Fibroblast of skin of right quadriceps (primary cell): ENCODE measurements around the gene BAIAP3.

Source experiments
- DNase-seq: peaks from one replicate; pipeline ENCODE4 v3.0.0-alpha.2; 2013

The BAIAP3 gene

DNA sequence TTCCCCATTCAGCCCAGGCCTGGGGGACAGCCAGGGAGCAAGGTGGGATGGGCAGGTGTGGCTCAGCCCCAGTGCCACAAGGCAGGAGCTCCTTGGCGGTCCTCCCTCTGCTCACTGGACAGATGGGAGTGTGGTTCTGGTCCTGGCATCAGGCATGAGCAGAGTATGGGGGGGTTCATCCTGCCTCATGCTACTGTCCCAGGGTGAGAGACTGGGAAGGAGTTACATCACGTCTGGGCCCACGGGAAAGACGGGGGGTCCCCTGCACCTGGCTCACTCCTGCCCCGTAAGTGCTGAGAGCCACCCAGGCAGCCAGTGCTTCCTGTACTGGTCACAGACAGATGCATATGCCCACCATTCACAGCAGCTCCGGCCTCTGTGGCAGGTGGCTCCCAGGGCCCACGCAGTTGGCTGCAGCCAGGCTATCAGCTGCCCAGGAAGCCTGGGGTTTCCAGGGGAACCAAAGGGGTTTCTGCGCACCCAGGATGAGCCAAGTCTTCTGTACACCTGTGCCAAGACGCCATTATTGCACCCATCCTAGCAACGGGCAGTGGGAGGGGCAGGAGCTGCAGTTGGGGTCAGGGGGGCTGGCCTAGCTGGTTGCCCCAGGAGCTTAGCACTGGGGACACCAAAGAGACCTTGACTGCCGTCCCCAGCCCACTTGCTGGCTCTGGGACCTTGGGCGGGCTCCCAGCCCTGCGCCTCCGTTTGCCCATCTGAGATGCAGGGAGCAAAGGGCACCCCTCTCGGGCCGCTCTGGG is 1.9 kb downstream of the BAIAP3 start:
- DNase-seq, result no peak

DNA sequence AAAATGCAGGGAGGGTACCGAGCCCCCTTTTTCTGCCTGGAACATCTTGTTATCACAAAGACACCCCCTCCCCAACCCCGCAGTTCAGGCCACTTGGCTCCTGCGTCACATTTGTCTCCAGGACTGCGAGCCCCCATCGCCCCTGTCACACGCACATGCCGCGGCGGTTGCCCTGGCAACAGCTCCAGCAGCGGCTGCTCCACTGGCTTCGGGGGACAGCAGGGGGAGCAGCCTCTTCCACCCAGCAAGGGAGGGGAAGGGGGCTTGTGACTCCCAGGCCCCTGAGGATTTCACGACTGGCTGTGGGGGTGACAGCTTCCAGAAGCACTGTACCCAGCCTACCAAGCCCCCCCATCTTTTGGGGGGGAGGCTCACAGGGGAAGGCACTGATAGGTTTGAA is 2.6 kb downstream of the BAIAP3 start:
- DNase-seq, result no peak

DNA sequence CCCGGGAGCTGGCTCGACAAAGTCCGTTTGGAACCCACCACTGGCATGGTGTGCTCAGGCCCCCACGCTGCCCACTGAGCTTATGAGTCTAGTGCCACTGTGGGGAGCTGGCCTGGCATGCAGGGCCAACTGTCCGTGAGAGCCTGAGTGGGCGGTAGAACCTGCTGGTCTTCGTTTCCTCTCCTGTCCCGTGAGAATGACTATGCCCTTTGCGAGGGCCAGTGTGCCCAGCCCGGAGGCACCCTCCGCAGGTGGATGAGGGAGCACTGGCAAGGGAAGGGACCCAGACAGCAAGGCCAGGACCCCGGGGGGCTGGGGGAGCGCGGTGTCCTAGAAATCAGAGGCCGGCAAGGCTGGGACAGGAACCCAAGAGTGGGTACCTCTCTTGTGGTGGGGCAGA is 3.2 kb downstream of the BAIAP3 start:
- DNase-seq, result no peak

DNA sequence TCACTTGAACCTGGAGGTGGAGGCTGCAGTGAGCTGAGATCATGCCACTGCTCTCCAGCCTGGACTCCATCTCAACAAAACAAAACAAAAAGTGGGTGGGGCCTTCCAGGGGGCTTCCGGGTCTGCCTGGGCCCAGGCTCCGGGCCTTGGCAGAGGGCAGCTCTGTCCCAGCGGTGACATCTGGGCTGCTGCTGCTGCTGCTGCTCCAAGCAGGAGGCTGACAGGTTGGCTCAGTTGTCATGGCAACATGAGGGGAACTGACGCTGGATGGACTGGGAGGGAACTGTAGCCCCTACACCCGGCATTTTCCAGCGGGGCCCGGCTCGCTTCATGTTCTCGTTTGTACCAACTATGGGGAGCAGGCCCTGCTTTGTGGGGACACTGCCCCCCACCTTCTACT is 4.0 kb downstream of the BAIAP3 start:
- DNase-seq, result no peak

DNA sequence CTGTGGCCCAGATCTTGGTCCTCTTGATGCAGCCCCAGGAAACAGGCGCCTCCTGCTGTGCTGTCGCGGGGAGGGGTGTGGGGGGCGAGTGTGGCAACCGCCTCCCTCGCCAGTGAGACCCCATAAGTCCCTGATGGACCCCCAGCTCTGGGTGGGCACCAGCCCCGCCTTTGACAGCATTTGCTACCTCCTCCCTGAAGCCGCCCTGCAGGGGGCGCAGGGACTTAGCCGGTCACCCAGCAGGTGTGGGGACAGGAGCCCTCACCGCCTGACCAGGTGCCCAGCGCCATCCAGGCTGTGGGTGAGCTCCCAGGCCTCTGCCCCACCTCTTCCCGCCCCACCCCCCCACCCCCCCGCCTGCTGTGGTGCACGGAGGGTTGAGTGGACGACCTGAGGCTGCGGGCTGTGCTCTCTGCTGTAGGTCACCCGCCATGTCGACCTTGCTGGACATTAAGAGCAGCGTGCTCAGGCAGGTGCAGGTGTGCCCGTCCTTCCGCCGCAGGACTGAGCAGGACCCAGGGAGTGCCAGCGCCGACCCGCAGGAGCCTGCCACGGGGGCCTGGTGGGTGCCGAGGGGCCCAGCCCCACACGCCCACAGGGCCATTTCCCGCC is 4.8 kb downstream of the BAIAP3 start:
- DNase-seq, result no peak

DNA sequence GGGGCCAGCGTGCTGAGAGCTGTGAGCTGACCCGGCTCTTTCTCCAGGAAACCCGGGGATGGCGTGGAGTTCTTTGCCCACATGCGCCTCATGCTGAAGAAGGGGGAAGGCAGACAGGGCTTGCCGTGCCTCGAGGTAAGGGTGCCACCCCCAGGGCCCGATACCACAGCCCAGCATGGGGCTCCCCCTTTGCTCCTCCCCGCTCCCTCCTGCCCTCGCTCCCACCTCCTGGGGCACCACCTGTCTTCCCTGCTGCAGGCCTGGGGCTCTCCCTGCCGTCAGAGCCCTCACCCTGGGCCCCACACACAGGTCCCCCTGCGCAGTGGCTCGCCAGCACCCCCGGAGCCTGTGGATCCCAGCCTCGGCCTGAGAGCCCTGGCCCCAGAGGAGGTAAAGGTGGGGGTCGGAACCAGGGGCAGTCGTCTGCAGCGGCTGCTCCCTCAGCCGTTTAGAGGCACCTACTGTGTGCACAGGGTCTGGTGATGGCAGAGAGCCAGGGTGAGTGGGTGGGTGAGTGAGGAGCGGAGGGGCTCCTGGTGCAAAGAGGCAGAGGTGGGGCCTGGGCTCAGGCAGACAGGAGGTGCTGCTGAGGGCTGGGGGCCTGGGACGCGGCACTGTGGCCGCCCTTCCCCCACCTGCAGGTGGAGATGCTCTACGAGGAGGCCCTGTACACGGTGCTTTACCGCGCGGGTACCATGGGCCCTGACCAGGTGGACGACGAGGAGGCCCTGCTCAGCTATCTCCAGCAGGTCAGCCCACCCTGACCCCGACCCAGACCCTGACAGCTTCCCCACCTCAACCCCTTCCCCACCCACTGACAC is 5.6 kb downstream of the BAIAP3 start:
- DNase-seq, result no peak

DNA sequence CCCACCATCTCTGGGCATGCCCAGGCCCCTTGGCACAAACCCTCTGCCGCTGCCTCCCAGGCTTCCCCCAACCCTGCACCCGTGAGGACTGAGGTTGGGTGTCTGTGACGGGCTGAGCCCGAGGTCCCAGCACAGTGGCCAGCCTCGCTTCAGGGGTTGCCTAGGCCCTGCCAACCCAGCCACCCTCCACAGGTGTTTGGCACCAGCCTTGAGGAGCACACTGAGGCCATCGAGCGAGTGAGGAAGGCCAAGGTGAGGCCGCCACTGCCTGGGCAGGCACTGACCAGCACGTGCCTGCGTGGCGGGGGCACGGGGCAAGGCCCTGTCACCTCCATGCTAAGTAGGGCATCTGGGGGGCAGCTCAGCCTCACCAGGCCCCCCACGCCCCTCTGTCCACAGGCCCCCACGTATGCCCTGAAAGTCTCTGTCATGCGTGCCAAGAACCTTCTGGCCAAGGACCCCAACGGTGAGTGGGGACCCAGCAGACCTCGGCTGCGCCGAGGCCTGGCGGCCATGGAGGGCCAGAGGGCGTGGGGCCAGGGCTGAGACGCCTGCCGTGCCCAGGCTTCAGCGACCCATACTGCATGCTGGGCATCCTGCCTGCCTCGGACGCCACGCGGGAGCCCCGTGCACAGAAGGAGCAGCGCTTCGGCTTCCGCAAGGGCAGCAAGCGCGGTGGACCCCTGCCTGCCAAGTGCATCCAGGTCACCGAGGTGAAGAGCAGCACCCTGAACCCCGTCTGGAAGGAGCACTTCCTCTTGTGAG is 7.5 kb downstream of the BAIAP3 start:
- DNase-seq, result no peak

DNA sequence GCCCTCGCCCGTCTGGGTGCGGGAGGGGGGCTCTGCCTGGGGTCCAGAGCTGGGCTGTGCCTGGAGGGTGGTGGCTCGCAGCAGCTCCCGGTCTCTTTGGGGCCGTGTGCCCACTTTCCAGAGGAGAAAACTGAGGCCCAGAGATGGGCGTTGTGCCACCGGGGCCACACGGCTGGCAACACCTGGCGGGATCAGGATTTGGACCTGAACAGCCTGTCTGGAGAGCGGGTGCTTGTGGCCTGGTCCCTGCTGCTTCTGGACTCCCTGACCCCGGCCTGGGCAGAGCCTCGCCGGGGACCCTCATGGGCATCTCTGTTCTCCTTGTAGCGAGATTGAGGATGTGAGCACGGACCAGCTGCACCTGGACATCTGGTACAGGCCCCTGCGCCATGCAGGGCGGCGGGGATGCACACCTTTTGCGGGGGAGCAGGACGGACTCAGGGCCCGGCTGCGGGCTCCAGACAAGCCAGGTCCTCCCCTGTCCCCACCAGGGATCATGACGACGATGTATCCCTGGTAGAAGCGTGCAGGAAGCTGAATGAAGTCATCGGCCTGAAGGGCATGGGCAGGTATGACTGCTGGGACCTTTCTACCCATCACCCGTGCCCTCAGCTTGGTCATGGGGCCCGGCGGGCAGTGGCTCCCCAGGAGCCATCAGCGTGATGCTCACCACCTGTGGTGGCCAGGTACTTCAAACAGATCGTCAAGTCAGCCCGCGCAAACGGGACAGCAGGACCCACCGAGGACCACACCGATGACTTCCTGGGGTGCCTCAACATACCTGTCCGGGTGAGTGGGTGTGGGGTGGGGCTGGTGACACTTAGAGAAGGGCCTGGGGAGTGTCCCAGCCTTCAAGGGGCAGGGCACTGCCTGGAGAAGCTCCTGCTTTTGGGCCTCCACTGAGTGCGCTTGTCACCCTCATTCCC is 8.3 kb downstream of the BAIAP3 start:
- DNase-seq, result no peak

DNA sequence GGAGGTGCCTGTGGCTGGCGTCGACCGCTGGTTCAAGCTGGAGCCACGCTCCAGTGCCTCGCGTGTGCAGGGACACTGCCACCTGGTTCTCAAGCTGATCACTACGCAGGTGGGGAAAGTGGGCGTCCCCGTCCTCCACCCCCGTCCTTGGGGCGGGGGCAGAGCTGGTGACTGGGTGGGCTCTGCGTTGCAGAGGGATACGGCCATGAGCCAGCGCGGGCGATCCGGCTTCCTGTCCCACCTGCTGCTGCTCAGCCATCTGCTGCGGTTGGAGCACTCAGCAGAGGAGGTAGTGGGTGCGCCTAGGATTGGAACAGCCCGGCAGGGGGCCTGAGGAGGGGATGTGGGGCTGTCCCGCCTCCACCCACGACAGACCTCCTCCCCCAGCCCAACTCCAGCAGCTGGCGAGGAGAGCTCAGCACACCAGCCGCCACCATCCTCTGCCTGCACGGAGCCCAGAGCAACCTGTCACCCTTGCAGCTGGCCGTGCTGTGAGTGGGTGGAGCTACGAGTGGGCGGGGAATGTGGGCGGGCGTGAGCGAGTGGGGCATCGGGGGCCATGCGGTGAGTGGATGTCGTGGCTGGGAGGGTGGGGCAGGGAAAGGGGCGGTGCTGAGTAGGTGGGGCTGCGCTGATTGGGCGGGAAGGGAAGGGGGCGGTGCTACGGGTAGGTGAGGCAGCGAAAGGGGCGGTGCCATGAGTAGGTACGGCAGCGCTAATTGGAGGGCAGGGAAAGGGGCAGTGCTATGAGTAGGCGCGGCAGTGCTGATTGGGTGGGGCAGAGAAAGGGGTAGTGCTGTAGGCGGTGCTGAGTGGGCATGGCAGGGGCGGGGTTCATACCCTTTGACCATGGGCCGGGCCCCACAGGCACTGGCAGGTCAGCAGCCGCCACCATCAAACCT is 9.3 kb downstream of the BAIAP3 start:
- peak; percentile 70 for DNase-seq

DNA sequence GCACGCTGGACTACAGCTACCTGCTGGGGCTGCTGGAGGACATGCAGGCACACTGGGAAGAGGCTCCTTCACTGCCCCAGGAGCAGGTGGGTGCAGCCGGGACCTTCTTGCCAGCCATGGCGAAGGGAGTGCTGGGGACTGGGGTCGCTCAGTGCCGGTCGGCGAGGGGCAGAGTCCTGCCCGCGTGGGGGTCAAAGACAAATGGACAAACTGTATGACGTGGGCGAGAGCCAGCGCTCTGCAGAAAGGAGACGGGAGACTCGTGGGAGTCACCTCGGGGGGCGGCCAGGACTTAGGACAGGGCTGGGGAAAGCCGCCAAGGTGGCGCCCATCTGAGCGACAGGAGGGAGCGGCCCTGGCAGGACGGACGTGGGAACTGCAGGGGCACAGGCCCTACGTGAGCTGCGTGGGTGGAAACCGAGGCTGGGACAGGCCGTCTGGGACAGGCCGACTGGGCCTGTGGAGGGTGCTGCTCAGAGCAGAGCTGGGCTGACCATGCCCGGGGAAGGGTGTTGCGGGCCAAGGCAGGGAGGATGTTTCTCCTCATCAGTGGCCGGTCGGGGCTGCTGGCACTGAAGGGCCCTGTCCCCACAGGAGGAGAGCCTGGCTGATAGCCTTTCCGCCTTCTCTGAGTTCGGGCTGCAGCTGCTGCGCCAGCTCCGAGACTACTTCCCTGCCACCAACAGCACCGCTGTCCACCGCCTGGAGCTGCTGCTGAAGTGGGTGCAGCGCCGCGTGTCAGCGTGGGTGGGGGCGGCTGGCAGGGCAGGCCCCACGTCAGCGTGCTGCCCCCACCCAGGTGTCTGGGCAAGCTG is 10.2 kb downstream of the BAIAP3 start:
- DNase-seq, result no peak

DNA sequence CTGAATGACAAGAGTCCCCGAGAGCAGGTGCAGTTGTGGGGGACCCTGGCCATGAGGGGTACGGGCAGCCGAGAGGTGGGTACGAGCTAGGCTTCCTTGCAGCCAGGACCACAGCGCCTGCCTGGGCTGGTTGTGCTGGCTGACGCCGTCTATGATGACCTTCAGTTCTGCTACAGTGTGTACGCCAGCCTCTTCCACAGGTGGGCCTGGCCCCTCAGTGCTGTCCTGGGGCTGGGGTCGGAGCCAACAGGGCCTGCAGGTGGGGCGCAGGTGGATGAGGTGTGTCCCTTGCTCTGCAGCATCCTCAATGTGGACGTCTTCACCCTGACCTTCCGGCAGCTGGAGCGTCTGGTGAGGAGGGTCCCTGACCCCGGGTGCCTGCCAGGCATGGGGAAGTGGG is 11.1 kb downstream of the BAIAP3 start:
- no peak for DNase-seq

DNA sequence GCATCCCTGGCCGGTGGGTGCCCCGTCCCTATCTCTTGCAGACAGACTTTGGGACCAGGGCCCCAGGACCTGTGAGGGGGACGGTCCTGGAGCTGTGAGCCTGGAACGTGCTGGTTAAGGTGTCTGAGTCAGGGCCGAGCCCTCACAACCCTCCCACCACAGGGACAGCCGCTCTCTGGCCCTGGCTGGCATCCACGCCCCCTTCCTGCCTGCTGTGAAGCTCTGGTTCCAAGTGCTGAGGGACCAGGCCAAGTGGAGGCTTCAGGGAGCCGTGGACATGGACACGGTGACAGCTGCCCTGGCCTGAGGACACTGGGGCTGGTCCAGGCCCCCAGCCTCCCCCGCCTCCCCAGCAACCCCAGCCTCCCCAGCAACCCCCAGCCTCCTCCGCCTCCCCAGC is 11.6 kb downstream of the BAIAP3 start:
- no peak for DNase-seq

DNA sequence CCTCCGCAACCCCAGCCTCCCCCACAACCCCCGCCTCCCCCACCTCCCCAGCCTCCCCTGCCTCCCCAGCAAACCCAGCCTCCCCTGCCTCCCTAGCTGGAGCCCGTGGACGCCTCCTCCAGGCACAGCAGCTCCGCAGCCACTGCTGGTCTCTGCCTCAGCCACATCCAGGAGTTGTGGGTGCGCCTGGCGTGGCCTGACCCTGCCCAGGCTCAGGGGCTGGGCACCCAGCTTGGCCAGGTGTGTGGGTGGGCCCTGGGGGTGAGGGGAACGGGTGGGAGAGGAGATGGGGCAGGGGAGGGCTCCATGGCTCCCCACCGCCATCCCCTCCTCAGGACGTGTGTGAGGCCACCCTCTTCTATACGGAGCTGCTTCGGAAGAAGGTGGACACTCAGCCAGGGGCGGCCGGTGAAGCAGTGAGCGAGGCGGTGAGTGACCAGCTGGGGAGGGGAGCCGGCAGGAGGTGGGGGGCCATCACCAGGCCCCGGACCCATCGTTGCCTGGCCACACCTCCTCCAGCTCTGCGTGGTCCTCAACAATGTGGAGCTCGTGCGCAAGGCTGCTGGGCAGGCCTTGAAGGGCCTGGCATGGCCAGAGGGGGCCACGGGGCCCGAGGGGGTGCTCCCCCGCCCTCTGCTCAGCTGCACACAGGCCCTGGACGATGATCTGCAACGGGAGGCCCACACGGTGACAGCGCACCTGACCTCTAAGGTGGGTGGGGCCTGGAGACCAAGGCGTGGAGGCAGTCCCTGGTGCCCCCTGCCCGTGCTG is 12.4 kb downstream of the BAIAP3 start:
- no peak for DNase-seq

DNA sequence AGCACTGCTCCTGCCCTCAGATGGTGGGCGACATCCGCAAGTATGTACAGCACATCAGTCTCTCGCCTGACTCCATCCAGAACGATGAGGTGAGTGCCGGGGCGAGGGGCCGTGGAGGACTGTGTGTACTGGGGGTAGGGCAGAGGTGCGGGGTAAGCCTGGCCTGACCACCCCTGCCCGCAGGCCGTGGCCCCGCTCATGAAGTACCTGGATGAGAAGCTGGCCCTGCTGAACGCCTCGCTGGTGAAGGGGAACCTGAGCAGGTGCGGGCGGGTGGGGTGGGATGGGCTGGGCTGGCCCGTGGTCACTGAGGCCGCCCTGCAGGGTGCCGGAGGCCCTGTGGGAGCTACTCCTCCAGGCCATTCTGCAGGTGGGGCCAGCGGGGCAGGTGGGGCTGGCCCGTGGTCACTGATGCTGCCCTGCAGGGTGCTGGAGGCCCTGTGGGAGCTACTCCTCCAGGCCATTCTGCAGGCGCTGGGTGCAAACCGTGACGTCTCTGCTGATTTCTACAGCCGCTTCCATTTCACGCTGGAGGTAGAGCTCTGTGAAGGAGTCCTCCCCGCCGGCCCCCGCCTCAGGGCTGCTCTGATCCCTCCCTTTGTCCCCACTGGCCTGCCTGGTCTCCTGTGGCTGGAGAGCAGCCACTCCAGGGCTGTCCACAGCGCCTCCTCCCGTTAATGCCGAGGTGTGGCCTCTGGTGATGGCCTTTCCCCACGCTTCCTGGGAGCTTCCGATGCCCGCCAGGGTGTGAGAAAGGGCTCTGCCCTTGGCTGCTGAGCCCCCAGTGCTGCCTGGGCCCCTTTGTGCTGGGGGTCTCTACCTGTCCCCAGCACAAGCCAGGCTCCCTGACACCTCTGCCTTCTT is 13.2 kb downstream of the BAIAP3 start:
- no peak for DNase-seq

DNA sequence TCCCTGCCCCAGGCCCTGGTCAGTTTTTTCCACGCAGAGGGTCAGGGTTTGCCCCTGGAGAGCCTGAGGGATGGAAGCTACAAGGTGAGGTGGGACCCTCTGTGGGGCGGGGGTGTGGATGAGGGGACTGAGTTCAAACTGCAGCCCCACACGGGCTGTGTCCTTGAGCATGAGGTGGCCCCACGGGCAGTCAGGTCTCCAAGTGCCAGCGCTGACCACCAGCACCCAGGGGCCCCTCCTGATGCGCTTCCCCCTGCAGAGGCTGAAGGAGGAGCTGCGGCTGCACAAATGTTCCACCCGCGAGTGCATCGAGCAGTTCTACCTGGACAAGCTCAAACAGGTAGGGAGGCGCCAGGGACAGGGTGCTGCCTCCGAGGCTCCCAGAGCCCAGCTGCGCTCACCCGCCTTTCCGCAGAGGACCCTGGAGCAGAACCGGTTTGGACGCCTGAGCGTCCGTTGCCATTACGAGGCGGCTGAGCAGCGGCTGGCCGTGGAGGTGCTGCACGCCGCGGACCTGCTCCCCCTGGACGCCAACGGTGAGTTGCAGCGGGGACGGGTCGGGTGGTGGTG is 13.9 kb downstream of the BAIAP3 start:
- no peak for DNase-seq

DNA sequence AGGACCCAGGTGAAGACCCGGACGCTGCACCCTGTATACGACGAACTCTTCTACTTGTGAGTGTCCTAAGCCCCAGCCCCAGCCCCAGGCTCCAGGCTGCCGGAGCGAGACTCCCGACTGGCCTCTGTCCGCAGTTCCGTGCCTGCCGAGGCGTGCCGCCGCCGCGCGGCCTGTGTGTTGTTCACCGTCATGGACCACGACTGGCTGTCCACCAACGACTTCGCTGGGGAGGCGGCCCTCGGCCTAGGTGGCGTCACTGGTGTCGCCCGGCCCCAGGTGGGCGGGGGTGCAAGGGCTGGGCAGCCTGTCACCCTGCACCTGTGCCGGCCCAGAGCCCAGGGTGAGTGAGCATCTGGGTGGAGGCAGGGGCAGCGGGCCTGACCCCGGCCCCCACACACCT is 14.5 kb downstream of the BAIAP3 start:
- DNase-seq, result no peak

DNA sequence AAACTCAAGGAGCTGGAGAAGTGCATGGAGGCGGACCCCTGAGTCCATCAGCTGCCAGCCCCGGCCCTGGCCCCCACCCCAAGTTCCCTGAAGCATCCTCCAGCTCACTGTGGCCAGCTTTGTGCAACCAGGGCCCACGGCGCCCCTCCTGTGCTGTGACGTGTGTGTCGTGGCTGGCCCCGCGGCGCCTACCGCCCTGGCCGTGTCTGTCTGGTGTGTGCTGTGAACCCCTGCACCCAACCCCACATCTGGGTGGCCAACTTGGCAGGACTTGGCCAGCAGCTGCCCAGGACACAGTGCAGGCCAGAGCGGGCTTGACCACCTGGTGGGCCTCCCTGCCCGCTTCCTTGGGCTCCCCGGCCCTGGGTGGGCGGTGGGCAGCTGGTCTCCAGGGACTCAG is 15.0 kb downstream of the BAIAP3 start:
- no peak for DNase-seq

DNA sequence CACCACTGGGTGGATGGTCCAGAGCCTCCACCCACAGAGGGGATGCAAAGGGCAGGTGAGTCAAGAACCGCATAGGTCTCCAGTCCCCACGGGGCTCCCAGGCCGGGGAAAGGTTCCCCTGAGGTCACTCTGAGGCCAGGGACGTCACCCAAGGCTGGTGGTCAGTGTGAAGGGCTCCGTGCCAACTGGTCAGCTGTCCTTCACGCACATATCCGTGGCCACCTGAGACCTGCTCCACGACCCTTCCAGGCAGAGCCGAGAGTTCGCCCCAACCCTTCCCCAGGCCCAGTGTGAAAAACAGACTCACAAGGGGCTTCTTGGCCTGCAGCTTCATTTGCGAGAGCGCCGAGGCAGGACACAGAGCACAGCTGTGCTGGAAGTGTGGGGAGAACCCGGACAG is 15.5 kb downstream of the BAIAP3 start:
- no peak for DNase-seq
